CD8-positive, alpha-beta memory T cell (primary cell): ENCODE data around the gene KCNIP1. TPM values are rescaled to one million over a fixed set of nuclear protein-coding genes. Genes with fewer than 3 reads are reported as not detected.
A peak's percentile ranks its signal among the peaks of the same experiment; 100 is the strongest.

Experiments used
- CTCF ChIA-PET: fragments of 350-600 bp; sonication (Branson Sonifier 250); formaldehyde crosslinking; loops from one replicate; lab custom pipeline; 2021; ENCODE audit warnings: antibody characterized with exemption; lab: Charles Lee
- POLR2A ChIA-PET: fragments of 350-600 bp; sonication (Branson Sonifier 250); formaldehyde crosslinking; loops from one replicate; lab custom pipeline; 2021; ENCODE audit warnings: antibody characterized with exemption; lab: Charles Lee
- DNase-seq, 5 donors: peaks; one replicate each; pipeline versions ENCODE4 v3.0.0 to v3.0.0-alpha.2; 2020 to 2022; ENCODE audit warnings: mixed read lengths in 1 of 5
- H3K27ac ChIP-seq: one replicate; pipeline ENCODE4 v1.7.0; 2013; ENCODE audit warnings: low read depth, mild to moderate bottlenecking, low read length, moderate library complexity
- H3K27me3 ChIP-seq: 2 replicates; pipeline ENCODE4 v1.7.0; 2013; ENCODE audit warnings: low read length, mild to moderate bottlenecking; ENCODE audit not compliant: insufficient read depth, poor library complexity, severe bottlenecking
- H3K36me3 ChIP-seq: 2 replicates; pipeline ENCODE4 v1.7.0; 2013; ENCODE audit warnings: mild to moderate bottlenecking, low read length, moderate library complexity; ENCODE audit not compliant: insufficient read depth
- H3K4me1 ChIP-seq: 2 replicates; pipeline ENCODE4 v1.7.0; 2013; ENCODE audit warnings: mild to moderate bottlenecking, low read length, moderate library complexity; ENCODE audit not compliant: insufficient read depth
- H3K4me3 ChIP-seq: 2 replicates; pipeline ENCODE4 v1.7.0; 2013; ENCODE audit warnings: mild to moderate bottlenecking, low read length
- H3K9me3 ChIP-seq: 2 replicates; pipeline ENCODE4 v1.7.0; 2013; ENCODE audit warnings: mild to moderate bottlenecking, low read length
- H3K27ac Mint-ChIP-seq, 8 donors: one replicate each; pipeline ENCODE4 v1.8.0; 2020 to 2021; ENCODE audit warnings: mixed read lengths in 8 of 8, mild to moderate bottlenecking in 6 of 8, inconsistent platforms in 3 of 8, moderate library complexity in 3 of 8
- H3K27me3 Mint-ChIP-seq, 2 donors: one replicate each; pipeline ENCODE4 v1.8.0; 2020 to 2021; ENCODE audit warnings: mixed read lengths in 2 of 2, mild to moderate bottlenecking in 1 of 2, moderate library complexity in 1 of 2
- H3K36me3 Mint-ChIP-seq, 3 donors: one replicate each; pipeline ENCODE4 v1.8.0; 2020 to 2021; ENCODE audit warnings: mixed read lengths in 3 of 3, inconsistent platforms in 1 of 3, mild to moderate bottlenecking in 1 of 3
- H3K4me1 Mint-ChIP-seq, 3 donors: one replicate each; pipeline ENCODE4 v1.8.0; 2020 to 2021; ENCODE audit warnings: mixed read lengths in 3 of 3, inconsistent platforms in 1 of 3, mild to moderate bottlenecking in 1 of 3
- H3K4me3 Mint-ChIP-seq, 7 donors: one replicate each; pipeline ENCODE4 v1.8.0; 2020 to 2021; ENCODE audit warnings: mixed read lengths in 7 of 7, mild to moderate bottlenecking in 6 of 7, moderate library complexity in 4 of 7, inconsistent platforms in 2 of 7
- H3K9me3 Mint-ChIP-seq, 5 donors: one replicate each; pipeline ENCODE4 v1.8.0; 2020 to 2022; ENCODE audit warnings: mixed read lengths in 5 of 5, mild to moderate bottlenecking in 3 of 5, moderate library complexity in 2 of 5, inconsistent platforms in 1 of 5
- polyA plus RNA-seq: library from polyadenylated mRNA; unstranded; fragments of 300-500 nt; fragmentation: Illumina TruSeq; gene quantifications from one replicate; pipeline ENCODE4 v1.2.3, GENCODE V29; 2021
- total RNA-seq, 2 experiments: library from RNA; stranded (reverse); gene quantifications; one replicate each; pipeline ENCODE4 v1.2.3, GENCODE V29; 2021

Gene KCNIP1
- total RNA-seq (not detected), polyA plus RNA-seq (not detected)

DNA sequence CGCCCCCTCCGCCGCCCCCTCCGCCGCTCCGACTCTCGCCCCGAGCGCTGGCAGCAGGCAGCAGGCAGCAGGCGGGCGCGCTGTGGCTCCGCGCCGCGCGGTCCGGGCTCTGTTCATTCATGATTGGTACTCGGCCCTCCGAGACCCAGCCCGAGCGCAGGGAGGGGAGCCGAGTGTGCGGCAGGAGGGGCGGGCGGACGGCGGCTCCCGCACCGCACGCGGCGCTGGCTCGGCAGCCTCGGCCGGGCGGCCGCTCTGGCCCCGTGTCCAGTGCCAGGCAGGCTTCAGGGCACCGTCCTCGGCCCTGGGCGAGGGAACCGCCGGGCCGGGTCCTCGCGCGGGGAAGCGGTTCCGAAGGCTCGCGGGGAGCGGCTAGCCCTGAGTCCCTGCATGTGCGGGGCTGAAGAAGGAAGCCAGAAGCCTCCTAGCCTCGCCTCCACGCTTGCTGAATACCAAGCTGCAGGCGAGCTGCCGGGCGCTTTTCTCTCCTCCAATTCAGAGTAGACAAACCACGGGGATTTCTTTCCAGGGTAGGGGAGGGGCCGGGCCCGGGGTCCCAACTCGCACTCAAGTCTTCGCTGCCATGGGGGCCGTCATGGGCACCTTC is at the start of gene KCNIP1:
TSS of gene KCNIP1 (plus strand) at position 31 of the 607 bp plus-strand sequence.
- H3K27ac Mint-ChIP-seq: no peak within 1 kb of the TSS
- Histone ChIP-seq H3K4me3 (no peak within 1 kb of the TSS), H3K27me3 (peaks cover 9% of the 10 kb centered on the region), H3K4me1 (no peaks in the 10 kb centered on the region), H3K36me3 (no peaks in the 10 kb centered on the region), H3K9me3 (no peaks in the 10 kb centered on the region), H3K27ac (no peak within 1 kb of the TSS)
- no peak for DNase-seq
- POLR2A ChIA-PET: no interaction called here
- CTCF ChIA-PET: no interaction called here
- H3K27me3 Mint-ChIP-seq: peaks cover 39 to 66% of the 10 kb centered on the region in 2 donors
- H3K36me3 Mint-ChIP-seq: no peaks in the 10 kb centered on the region
- H3K4me1 Mint-ChIP-seq: peaks cover 0 to 8% (median 0%) of the 10 kb centered on the region in 3 donors
- H3K4me3 Mint-ChIP-seq: peak within 1 kb of the TSS in 1 of 7 donors; percentile 47
- peaks cover 0 to 3% (median 0%) of the 10 kb centered on the region in 5 donors for H3K9me3 Mint-ChIP-seq

- no peaks in the 10 kb centered on the region for H3K9me3 ChIP-seq
- ChIA-PET POLR2A (no interaction called here), CTCF (no interaction called here)
- H3K4me1 ChIP-seq: no peaks in the 10 kb centered on the region
- Mint-ChIP-seq H3K36me3 (no peaks in the 10 kb centered on the region), H3K9me3 (peaks cover 0 to 5% (median 0%) of the 10 kb centered on the region in 5 donors), H3K4me1 (no peaks in the 10 kb centered on the region), H3K4me3 (no peak overlapping the region), H3K27me3 (peaks cover 15 to 30% of the 10 kb centered on the region in 2 donors), H3K27ac (no peak overlapping the region)
- H3K27me3 ChIP-seq: no peaks in the 10 kb centered on the region
- no peak overlapping the region for H3K27ac ChIP-seq
- no peak for DNase-seq
- H3K4me3 ChIP-seq: no peak overlapping the region
- H3K36me3 ChIP-seq: no peaks in the 10 kb centered on the region
These were observed 40.4 kb upstream of the KCNIP1 start for GRCh38 chr5:170463426-170463825.

GRCh38 chr5:170464280-170465127 is 39.3 kb upstream of the KCNIP1 start:
- H3K27ac ChIP-seq: no peak overlapping the region
- Mint-ChIP-seq H3K27me3 (peaks cover 14 to 21% of the 10 kb centered on the region in 2 donors), H3K9me3 (peaks cover 0 to 5% (median 0%) of the 10 kb centered on the region in 5 donors), H3K36me3 (no peaks in the 10 kb centered on the region), H3K4me3 (no peak overlapping the region), H3K27ac (no peak overlapping the region), H3K4me1 (no peaks in the 10 kb centered on the region)
- no peak overlapping the region for H3K4me3 ChIP-seq
- no peaks in the 10 kb centered on the region for H3K9me3 ChIP-seq
- no peak for DNase-seq
- no peaks in the 10 kb centered on the region for H3K4me1 ChIP-seq
- no peaks in the 10 kb centered on the region for H3K36me3 ChIP-seq
- POLR2A ChIA-PET: no interaction called here
- CTCF ChIA-PET: no interaction called here
- H3K27me3 ChIP-seq: no peaks in the 10 kb centered on the region

- no peak overlapping the region for H3K27ac ChIP-seq
- no peak for DNase-seq
- POLR2A ChIA-PET: no interaction called here
- no peaks in the 10 kb centered on the region for H3K36me3 ChIP-seq
- H3K27me3 ChIP-seq: no peaks in the 10 kb centered on the region
- H3K27me3 Mint-ChIP-seq: peaks cover 10 to 12% of the 10 kb centered on the region in 2 donors
- H3K4me1 Mint-ChIP-seq: no peaks in the 10 kb centered on the region
- CTCF ChIA-PET: no interaction called here
- no peaks in the 10 kb centered on the region for H3K9me3 ChIP-seq
- H3K4me3 ChIP-seq: no peak overlapping the region
- H3K36me3 Mint-ChIP-seq: no peaks in the 10 kb centered on the region
- H3K27ac Mint-ChIP-seq: no peak overlapping the region
- H3K4me1 ChIP-seq: no peaks in the 10 kb centered on the region
- H3K9me3 Mint-ChIP-seq: no peaks in the 10 kb centered on the region
- H3K4me3 Mint-ChIP-seq: no peak overlapping the region
These were observed 37.3 kb upstream of the KCNIP1 start for GRCh38 chr5:170466553-170466952.

DNA sequence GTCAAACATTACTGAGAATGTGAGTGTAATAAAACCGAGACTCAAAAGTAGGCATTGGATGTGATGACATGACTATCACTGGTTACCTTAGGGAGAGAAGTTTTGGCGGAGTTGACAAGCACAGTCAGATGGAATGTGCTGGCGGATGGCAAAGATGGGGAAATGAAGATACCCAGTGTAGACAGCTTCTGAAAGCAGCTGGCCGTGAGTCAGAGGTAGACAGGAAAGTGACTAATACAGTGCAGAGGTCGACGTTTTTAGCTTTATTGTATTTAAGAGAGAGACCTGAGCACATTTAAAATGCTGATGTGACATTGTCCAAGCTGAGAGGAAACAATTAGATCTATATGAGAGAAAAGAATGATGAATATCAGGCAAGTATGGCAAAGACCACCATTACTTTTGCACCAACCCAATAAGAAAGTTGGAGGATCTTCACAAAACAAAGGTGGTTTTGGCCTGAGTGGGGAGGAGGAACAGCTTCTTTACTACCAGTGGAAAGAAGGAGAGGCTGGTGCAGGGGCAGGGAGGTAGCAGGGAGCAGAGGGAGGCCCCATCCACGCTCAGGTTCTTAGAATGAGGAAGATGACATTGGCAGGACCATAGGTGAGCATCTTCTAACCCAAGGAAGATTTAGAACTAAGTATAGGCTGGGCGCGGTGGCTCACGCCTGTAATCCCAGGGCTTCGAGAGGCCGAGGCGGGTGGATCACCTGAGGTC is 36.7 kb upstream of the KCNIP1 start:
- H3K4me1 Mint-ChIP-seq: no peaks in the 10 kb centered on the region
- no peak overlapping the region for H3K27ac ChIP-seq
- no peaks in the 10 kb centered on the region for H3K4me1 ChIP-seq
- no peaks in the 10 kb centered on the region for H3K36me3 ChIP-seq
- H3K4me3 ChIP-seq: no peak overlapping the region
- no peaks in the 10 kb centered on the region for H3K36me3 Mint-ChIP-seq
- CTCF ChIA-PET: no interaction called here
- H3K9me3 Mint-ChIP-seq: no peaks in the 10 kb centered on the region
- H3K27me3 ChIP-seq: no peaks in the 10 kb centered on the region
- DNase-seq: no peak
- H3K27me3 Mint-ChIP-seq: peaks cover 4 to 10% of the 10 kb centered on the region in 2 donors
- POLR2A ChIA-PET: no interaction called here
- H3K9me3 ChIP-seq: no peaks in the 10 kb centered on the region
- H3K27ac Mint-ChIP-seq: no peak overlapping the region
- H3K4me3 Mint-ChIP-seq: no peak overlapping the region

DNA sequence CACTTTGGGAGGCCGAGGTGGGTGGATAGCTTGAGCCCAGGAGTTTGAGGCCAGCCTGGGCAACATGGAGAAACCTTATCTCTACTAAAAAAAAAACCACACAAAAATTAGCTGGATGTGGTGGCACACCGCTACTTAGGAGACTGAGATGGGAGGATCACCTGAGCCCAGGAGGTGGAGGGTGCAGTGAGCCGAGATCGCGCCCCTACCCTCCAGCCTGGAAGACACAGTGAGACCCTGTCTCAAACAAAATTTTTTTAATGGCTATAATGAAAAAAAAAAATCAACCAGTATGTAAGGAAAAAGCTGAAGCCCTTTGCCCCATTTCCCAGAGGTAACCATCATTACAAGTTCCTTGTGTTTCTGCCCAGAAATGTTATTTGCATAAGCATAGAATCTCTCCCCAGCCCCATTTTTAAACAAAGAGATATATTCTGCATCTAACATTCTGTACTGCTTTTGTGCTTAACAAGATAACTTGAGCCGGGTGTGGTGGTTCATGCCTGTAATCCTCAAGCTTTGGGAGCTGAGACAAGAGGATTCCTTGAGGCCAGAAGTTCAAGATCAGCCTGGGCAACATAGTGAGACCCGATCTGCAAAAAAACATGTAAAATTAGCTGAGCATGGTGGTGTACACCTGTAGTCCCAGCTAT is 35.1 kb upstream of the KCNIP1 start:
- no peaks in the 10 kb centered on the region for H3K9me3 ChIP-seq
- DNase-seq: no peak
- Mint-ChIP-seq H3K9me3 (peaks cover 0 to 2% (median 0%) of the 10 kb centered on the region in 5 donors), H3K27ac (no peak overlapping the region), H3K27me3 (peaks cover 4 to 10% of the 10 kb centered on the region in 2 donors), H3K4me1 (no peaks in the 10 kb centered on the region), H3K36me3 (no peaks in the 10 kb centered on the region), H3K4me3 (no peak overlapping the region)
- no peaks in the 10 kb centered on the region for H3K27me3 ChIP-seq
- H3K4me1 ChIP-seq: no peaks in the 10 kb centered on the region
- H3K27ac ChIP-seq: no peak overlapping the region
- H3K36me3 ChIP-seq: no peaks in the 10 kb centered on the region
- POLR2A ChIA-PET: no interaction called here
- no peak overlapping the region for H3K4me3 ChIP-seq
- CTCF ChIA-PET: no interaction called here

DNA sequence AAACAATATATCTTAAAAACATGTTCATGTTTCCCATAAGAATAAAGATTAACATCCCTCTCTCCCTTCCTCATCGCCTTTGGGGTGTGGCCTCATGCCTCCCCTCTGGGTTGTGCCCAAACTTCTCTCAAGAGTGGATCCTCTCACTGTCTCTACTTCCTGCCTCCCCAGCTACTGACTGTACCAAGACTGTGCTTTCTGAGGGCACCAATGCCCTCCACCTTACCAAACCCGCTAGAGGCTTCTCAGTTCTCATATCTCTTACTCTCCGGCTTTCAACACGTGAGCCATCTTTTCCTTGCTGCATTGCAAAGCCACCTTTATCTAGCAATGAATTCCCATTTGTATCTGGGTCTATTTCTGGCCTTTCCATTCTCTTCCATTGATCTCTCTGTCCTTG is 34.4 kb upstream of the KCNIP1 start:
- ChIA-PET POLR2A (no interaction called here), CTCF (interaction anchor here (1.3 kb wide), 1 partner anchor 10 kb away, joined by 3 read pairs; no protein-coding TSS in a partner anchor)
- Histone ChIP-seq H3K36me3 (no peaks in the 10 kb centered on the region), H3K4me3 (no peak overlapping the region), H3K27me3 (no peaks in the 10 kb centered on the region), H3K9me3 (no peaks in the 10 kb centered on the region), H3K4me1 (no peaks in the 10 kb centered on the region), H3K27ac (no peak overlapping the region)
- Mint-ChIP-seq H3K4me1 (no peaks in the 10 kb centered on the region), H3K4me3 (no peak overlapping the region), H3K27ac (no peak overlapping the region), H3K27me3 (peaks cover 8 to 10% of the 10 kb centered on the region in 2 donors), H3K36me3 (no peaks in the 10 kb centered on the region), H3K9me3 (peaks cover 0 to 2% (median 0%) of the 10 kb centered on the region in 5 donors)
- DNase-seq: no peak
